Suprapubic skin (tissue), 4 donors: Measurements from ENCODE around the gene ATP9B.

Experiments
- POLR2A ChIP-seq, 2 donors: fragments of 450-650 bp; IDR thresholded peaks; one replicate each; pipeline ENCODE4 v1.6.1; 2017; ENCODE audit warnings: antibody characterized with exemption in 2 of 2, mild to moderate bottlenecking in 2 of 2, moderate library complexity in 2 of 2
- POLR2AphosphoS5 ChIP-seq, 3 donors: sonication (generic); formaldehyde crosslinking; IDR thresholded peaks; one replicate each; pipeline ENCODE4 v1.6.1; 2017; ENCODE audit warnings: antibody characterized with exemption in 3 of 3
- TF ChIP-seq, protein P1 (sequence below), 2 donors: fragments of 200-600 bp in 1 of 2; fragments of 450-650 bp in 1 of 2; sonication (generic) in 1 of 2; IDR thresholded peaks; one replicate each; pipeline ENCODE4 v1.5.1; 2016 to 2019; ENCODE audit warnings: antibody characterized with exemption in 2 of 2, mild to moderate bottlenecking in 1 of 2, moderate library complexity in 1 of 2

DNA sequence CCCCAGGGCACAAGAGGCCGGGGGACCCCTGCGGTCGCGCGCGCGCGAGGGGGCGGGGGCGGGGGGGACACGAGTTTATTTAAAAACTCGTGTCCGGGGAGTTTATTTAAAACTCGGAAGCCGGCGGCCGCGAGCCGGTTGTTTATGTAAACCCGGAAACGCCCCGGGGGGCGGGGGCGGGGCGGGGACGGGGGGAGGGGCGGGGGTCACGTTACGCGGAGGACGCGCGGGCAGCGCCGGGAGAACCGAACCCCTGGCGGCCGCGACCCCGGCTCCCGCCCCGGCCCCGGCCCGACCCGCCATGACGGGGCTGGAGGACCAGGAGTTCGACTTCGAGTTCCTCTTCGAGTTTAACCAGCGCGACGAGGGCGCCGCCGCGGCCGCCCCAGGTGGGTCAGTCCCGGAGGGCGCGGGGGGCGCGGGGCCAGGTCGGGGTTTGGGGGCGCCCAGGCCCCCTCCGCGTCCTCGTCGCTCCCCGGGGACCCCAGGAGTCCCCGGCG lies 330.9 kb downstream of the ATP9B start:
- TF ChIP-seq, protein P1, sequence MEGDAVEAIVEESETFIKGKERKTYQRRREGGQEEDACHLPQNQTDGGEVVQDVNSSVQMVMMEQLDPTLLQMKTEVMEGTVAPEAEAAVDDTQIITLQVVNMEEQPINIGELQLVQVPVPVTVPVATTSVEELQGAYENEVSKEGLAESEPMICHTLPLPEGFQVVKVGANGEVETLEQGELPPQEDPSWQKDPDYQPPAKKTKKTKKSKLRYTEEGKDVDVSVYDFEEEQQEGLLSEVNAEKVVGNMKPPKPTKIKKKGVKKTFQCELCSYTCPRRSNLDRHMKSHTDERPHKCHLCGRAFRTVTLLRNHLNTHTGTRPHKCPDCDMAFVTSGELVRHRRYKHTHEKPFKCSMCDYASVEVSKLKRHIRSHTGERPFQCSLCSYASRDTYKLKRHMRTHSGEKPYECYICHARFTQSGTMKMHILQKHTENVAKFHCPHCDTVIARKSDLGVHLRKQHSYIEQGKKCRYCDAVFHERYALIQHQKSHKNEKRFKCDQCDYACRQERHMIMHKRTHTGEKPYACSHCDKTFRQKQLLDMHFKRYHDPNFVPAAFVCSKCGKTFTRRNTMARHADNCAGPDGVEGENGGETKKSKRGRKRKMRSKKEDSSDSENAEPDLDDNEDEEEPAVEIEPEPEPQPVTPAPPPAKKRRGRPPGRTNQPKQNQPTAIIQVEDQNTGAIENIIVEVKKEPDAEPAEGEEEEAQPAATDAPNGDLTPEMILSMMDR (IDR thresholded peaks at IDR 0.05), result no peak
- TF ChIP-seq POLR2AphosphoS5 (IDR thresholded peaks at IDR 0.05) (no peak), POLR2A (IDR thresholded peaks at IDR 0.05) (no peak)
